HG02642 (cell line): Measurements from ENCODE around the gene KRT71.
"Not testable (repeated sequence)": the region's sequence is repeated elsewhere in the genome, so short reads cannot be mapped to it uniquely, and the experiment has no call there.

Experiments used
- ATAC-seq: cut with Tn5 transposase; IDR thresholded peaks from one replicate; pipeline ENCODE4 v1.9.1; 2021; ENCODE audit warnings: mild to moderate bottlenecking; ENCODE audit not compliant: unreplicated experiment, poor library complexity

The KRT71 gene

DNA sequence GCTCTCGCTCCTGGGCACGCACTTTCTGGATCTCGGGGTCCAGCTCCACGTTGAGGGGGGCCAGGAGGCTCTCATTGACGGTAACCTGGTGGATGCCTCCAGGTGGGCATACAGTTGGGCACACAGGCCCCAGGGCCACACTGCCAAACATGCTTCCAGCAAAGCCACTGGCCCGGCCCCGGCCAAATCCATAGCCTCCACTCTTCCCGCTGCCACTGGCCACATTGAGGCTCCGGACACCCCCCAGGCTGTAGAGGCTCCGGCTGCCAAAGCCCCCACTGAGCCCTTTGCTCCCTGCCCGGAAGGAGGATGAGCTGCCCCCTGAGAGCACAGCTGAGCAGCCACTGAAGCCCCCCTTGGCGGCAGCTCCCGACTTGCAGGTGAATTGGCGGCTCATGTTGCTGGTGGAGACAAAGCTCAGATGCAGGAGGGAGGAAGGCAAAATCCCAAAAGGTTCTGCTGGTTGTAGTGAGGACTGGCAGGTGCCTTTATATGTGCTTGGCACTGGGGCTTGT, at the start of gene KRT71:
Gene KRT71, minus strand, starts transcription at position 465 of the 515 bp plus-strand sequence. Its CDS starts 68 bp downstream, at position 397.
- no peak for ATAC-seq

DNA sequence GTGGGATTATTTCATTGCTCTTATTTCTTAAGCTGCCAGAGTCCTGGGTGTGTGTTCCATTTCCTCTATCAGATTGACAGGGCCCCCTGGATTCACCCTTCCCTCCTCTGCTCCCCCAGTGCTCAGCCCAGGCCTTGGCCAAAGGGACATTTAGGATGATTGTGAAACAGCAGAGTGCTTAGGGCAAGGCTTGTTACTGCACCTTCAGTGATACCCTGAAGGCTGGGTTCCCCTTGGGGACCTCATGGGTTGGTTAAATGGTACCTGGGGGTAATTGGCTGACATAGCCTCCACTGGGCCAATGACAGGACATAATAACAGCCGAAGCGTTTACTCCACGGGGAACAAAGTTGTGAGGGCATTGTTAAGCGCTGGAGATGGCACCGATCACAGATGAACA, 49.6 kb upstream of the KRT71 start:
- ATAC-seq: no peak

DNA sequence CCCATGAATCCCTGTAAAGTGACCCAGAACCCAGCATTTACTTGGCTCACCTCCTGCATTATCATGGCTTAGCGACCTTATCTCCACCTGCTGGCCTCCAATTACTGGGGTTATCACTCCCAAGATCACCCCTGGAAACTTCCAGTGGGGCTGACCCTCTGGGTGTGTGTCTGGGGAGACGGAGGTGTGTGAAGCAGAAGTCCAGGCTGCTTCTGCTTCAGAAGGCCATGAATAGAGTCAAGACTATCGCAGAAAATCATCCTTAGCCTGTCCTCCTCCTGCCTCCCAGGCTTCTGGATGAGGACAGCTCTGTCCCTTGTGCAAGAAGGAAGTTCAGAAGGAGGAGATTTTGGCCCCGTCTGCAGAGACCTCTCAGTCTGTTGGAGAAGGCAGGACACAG, 48.7 kb upstream of the KRT71 start:
- ATAC-seq: no peak

DNA sequence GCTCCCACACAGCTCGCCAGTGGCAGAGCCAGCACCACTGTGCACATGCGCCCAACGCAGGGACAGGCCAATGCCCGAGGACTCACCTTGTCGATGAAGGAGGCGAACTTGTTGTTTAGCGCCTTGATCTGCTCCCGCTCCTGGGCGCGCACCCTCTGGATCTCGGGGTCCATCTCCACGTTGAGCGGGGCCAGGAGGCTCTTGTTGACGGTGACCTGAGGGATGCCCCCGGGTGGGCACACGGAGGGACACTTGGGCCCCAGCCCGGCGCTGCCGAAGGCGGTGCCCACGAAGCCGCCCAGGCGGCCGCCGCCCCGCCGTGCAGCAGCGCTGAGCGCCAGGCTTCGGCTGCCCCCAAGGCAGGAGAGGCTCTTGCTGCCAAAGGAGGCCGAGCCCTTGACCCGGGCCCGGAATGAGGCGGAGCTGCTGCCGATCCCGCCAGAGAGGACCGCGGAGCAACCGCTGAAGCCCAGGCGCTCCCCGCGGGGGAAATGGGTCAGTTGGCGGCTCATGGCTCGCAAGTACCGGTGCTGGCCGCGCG, 48.1 kb upstream of the KRT71 start, which contains the start of gene KRT72:
Gene KRT72, minus strand, starts transcription at position 523 of the 541 bp plus-strand sequence. Its CDS starts 11 bp downstream, at position 512.
- ATAC-seq: no peak

DNA sequence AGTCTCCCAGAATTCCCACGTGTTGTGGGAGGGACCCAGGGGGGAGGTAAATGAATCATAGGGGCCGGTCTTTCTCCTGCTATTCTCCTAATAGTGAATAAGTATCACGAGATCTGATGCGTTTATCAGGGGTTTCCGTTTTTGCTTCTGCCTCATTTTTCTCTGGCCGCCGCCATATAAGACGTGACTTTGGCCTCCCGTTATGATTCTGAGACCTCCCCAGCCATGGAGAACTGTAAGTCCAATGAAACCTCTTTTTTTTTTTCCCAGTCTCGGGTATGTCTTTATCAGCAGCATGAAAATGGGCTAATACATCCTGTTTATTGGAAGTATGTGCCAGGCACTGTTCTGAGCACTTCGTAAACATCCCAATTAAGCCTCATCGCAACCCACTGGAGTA, 47.5 kb upstream of the KRT71 start:
- no peak for ATAC-seq

DNA sequence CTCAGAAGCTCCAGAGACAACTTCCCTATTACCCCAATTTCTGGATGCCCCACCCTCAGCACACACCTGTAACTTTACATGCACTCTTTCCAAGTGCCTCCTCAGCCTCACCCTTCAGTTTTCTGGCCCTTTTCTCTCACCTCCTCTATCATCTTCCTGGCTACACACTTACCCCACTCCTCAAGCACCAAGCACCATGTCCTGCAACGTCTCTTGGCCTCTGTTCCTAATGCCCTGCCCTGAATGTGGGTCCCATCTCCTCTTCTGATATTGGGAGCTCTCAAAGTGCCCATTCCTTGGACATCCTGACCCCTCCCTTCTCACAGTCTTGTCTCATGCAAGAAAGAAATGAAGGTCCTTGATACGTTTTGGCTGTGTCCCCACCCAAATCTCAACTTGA, 47.1 kb upstream of the KRT71 start:
- ATAC-seq: no peak

DNA sequence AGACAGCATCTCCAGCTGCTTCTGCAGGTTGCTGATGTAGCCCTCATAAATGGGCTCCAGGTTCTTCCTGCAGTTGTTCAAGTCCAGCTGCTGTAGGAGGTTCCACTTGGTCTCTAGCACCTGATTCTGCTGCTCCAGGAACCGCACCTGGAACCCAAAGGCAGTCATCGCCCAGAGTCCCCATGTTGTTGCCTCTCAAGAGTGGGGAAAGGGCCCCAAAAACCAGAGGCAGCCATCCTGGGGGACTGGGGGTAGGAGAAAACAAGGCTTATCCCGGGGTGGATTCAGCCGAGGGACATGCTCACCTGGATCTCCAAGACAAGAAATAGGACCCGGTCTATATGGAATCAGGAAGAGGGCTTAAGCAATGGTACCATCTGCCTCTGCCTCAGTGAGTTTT, 46.0 kb upstream of the KRT71 start:
- no peak for ATAC-seq

DNA sequence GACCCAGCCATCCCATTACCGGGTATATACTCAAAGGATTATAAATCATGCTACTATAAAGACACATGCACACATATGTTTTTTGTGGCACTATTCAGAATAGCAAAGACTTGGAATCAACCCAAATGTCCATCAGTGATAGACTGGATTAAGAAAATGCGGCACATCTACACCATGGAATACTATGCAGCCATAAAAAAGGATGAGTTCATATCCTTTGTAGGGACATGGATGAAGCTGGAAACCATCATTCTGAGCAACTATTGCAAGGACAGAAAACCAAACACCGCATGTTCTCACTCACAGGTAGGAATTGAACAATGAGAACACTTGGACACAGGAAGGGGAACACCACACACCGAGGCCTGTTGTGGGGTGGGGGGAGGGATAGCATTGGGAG, 41.3 kb upstream of the KRT71 start:
- ATAC-seq: not testable (repeated sequence)

DNA sequence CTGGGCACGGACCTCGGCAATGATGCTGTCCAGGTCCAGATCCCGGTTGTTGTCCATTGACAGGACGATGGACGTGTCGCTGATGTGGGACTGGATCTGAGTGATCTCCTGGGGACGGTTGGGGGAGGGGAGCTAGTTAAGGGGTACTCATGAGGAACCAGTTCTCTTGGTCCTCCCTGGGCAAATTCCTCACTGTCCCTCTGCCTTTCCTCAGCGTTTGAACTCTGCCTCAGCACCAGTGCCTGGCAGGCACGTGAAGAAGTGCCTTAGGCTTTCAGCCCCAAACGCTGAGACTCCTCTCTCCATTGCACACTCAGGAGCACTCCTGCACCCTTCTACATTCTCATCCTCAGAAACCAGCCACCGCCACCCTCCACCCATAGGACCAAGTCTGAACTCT, 38.6 kb upstream of the KRT71 start:
- no peak for ATAC-seq

DNA sequence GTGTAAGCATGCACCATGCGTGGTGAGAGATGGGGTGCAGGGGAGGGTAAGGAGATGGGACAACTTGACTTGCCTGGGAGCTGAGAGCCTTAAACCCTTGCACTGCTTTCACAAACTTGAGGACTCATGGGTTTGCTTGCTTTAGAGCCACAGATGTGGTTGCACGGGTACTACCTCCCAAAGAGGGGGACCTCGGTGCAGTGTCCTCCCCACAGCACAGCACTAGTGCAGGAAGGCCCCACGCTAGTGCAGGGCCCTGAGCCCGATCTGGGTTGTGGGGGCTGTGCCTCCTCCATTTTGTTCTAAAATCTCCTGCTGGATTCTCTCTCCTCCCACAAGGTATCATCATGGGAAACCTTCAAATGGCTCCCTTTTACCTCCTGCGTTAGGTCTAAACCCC, 37.1 kb upstream of the KRT71 start:
- no peak for ATAC-seq

DNA sequence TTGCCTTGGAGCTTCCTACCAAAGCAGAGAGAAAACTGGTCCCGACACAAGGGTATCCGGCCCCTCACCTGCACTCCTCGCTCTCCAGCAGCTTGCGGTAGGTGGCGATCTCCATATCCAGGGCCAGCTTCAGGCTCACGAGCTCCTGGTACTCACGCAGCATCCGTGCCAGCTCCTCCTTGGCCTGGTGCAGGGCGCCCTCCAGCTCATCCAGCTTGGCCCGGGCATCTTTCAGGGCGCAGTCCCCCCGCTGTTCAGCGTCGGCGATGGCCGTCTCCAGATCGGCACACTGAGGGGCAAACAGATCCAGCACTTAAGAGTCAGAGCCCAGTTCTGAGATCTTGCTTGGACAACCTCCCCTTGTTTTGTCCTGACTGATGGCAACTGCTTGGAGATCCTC, 34.6 kb upstream of the KRT71 start:
- no peak for ATAC-seq

DNA sequence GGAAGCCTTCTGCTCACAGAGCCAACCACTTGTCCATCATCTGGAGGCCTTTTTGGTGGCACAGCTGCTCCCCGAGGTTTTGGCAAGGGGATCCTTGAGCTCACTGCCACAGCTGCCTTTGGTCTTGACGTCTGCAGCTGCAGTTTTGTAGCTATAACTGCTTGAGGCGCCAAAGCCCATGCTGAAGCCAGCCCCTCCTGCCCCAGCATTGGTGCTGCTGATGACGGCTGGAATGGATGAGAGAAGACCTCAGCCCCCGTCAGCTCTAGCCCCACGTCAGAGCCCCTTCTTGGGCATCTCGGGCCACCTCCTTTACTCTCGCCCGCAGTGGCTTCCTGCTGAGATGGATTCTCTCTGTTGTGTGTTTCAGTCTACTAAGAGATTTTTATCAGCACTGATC, 33.0 kb upstream of the KRT71 start:
- ATAC-seq: no peak

DNA sequence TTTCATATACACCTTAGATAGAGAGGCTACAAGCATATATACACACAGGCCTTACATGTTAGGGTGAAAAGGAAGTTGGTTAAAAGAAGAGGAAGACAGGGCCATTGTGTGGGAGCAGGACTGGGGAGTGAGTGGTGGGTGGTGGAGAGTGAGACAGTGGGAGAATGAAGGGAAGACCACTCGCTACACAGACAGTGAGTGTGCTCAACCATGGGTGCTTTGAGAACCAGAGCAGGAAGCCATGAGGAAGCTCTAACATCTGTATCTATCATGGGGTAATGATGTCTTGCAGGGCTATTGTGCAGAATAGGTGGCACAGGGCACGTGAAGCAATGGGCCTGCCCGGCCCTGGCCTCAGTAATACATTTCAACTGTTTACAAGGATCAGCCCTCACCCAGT, 32.1 kb upstream of the KRT71 start:
- ATAC-seq: no peak

DNA sequence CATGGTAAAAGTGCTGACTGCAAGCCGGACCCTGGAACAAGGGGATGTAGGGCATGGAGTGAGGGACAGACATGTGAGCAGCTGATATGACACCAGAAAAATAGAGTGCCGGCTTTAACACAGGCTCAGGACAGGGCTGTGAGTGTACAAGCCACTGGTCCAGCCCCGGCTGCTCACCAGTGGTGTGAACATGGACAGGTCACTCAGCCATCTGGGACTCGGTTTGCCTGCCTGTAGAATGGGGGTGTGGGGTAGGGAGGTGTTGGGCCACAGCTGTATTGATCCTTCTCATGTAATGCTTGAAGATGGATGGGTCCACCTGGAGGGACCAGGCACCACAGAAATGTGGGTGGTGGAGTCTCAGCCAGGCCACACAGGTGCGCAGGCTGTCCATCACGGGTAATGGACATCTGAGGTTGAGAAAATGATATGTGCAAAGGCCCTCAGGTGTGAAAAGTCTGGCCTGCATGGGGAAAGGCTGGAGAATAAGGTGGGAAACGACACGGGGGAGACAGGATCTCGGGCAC, 31.3 kb upstream of the KRT71 start:
- no peak for ATAC-seq

DNA sequence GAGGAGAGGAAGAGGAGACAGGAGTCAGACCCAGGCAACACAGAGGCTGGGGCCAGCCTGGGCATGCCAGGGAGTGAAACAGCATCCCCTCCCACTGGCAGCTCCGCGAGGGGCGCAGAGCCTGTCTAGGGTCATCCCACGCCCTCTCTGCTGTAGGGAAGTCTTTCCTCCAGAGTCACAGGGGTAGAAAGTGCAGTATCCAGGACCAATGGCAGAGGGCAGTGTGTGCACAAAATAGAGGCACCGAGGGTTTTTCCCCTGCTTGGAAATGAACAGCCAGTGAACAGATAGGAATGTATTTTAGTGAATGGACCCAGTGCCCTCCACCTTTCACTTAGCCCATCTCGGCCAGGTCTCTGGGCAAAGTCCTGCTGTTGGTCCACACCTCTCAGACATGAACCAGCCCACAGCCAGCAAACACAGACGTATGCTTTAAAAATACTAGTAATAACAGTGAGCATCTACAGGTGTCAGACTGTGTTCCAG, 30.1 kb upstream of the KRT71 start:
- no peak for ATAC-seq

DNA sequence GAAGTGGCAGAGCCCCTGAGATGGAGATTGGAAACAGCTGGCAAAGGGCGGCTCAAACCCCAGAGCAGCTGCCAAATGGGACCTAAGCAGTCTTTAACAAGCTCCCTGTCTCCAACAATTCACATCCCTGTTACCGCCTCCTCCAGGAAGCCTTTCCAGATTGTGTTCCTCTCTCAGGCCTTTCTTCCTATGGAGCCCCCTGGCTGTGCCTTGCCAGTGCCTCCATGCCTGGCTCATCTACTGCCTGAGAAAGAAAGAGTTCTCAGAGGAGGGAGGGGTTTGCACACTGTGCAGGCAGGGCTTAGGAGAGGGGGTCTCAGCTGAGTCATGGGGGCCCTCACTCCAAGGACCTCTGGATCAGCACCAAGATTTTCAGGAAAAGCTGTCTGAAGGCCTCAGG, 29.5 kb upstream of the KRT71 start:
- ATAC-seq: no peak

DNA sequence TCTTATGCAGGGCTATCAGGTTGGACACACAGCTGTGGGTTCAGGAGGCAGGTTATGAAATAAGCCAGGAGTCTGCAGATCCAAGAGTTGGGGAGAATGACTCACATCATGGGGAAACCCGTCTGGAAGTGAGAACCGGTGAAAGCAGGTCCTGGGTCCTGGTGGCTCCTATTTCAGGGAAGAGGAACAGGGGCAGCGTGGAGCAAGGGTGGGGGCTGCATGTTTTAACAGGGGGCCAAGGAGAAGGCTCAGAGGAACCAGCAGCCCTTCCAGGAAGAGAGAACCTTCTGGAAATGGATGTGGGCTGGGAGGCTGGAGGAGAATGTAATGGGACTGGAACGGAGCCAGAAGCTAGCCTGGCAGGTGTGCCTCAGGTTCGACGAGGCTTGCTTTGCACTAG, 28.5 kb upstream of the KRT71 start:
- no peak for ATAC-seq

DNA sequence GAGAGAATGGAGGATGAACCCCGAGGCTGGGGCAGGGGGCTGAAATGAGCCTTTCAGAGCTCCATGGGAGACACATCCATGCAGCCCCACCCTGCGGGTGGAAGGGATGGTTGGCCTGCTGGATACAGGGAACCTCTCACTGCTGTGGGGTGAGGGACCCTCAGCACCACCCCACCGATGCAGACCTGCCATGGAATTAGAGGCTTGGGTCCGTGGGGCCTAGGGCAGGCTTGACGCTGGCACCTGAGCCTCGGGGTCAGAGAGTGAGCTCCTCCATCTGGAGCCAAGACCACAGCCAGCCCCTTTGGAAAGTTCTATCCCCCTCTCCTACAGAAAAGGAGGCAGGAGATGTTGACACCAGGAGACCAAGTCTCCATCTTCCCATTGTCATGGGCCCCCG, 28.1 kb upstream of the KRT71 start:
- no peak for ATAC-seq

DNA sequence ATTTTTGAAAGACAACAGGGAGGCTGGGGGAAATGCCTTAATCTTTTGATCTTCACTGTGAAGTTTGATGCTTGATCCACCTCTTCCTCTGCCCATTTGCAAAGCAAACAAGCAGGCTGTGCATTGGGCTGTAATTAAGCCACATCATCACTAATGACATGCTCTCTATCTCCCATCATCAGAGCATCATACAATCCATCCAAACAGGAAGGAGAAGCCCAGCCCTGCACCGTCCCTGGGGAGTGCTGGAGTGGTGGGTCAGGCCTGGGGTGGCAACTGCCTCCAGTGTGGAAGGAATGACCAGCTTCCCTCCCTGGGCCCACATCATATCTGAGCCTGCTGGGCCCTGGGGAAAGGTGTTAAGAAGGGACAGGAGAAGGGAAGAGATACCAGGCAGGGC, 27.6 kb upstream of the KRT71 start:
- ATAC-seq: no peak

DNA sequence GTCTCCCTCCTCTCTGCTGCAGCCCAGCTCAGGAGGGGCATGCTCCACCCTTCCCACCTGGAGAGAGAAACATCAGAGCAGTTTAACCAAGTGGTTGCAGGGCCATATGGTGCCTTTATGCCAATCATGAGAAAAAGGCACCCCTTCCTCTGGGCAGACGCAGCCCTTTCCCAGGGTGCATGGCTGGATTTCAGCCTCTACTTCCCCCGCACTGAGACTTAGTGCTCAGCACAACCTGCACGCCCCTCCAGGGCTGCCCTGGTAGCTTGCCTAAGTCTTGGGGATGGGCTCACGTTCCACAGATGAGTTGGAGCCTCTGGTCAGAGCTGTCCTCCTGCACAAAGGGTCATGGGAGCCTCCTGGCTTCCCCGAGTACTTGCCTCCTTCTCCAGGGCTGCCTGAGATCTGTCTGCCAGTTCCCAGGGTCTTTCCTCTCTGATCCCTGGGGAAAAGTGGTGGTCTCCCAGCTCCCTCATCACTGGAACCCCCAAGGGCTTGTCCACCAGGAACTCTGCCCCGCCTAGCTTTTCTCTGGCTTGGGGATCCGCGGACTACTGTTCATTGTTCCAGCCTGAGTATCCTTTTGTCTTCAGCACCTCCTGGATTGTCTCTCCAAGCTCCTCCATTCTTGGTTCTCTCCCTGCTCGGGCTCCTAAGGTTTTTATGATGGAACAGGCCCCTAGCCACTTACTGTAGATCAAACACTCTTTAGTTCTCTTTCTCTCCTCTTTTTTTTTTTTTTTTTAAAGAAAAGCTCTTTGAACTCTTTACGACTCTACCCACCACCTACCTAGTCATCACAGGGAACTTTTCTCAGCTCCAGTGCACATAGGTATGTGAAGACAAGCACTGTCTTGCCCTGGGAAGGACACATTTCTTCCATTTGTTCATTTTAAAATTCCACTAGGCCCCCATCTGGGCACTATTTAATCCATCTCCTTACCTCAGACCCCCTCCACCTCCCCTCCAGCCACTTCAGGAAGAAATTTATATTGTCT, 26.8 kb upstream of the KRT71 start:
- ATAC-seq: no peak

DNA sequence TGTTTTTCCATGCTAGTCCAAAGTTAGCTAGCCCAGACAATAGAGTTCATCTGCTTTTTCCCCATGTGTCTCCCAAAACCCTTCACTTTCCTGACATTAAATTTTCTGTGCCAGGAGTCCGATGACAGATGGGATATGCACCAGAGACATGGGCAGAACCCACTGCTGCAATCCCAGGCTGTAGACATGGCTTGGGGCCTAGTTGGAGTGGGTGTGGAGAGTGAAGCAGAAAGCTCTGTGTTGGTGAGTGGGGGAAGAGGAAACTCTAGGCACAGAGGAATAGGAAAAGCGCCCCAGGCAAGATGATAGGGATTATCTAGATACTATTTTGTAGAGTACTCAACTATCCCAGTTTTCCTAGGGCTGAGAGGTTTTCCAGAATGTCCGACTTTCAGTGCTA, 25.5 kb upstream of the KRT71 start:
- ATAC-seq: no peak
